Ecto neural progenitor cell (in vitro differentiated cells): Measurements from ENCODE around the gene HIF1AN.
A peak's percentile ranks its signal among the peaks of the same experiment; 100 is the strongest.

Experiments used
- DNase-seq: peaks from one replicate; pipeline ENCODE4 v3.0.0-alpha.2; 2018; ENCODE audit warnings: low spot score

Gene HIF1AN

DNA sequence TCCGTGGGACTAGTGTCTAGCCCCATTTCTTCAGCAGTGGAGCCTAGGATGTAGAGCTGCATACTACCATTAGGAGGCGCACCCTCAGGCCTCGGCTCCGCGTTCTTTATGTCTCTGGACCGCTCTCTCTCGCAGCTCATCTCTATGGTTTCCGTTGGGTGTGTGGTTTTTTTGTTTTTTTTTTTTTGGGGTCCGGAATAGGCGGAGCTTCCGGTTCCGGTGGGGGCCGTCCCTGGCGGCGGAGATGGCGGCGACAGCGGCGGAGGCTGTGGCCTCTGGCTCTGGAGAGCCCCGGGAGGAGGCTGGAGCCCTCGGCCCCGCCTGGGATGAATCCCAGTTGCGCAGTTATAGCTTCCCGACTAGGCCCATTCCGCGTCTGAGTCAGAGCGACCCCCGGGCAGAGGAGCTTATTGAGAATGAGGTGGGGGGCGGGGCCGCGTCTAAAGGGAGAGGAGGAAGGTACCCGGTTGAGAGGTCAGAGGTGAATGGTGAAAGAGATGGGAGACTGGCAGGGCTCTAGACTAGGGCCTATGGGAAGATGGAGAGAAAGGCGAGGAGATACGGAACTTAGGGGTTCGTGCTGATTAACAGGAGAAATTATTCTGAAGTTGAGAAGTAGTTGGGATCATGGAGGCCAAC, at the start of gene HIF1AN:
HIF1AN (plus strand) TSS at position 229 of the 639 bp plus-strand sequence; CDS start at position 245, 16 bp downstream.
- peak; percentile 86 for DNase-seq

DNA sequence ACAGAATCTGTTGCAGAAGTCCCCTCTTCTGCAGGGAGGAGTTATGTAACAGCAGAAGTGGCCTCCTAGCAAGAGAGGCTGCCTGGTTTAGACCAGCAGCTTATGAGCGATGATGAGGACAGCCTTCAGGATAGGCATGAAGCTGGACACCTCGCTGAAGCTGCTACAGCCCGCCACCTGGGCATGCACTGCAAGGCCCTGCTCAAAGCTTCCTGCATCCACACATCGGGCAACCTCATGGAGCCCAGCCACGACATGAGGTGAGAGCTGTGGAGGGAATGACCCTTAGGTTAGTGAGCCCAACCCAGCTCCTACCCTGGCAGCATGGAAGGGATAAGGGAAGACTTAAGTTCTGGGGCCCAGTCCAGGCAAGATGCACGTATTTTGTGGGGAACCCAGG, 48.2 kb upstream of the HIF1AN start:
- DNase-seq: no peak

DNA sequence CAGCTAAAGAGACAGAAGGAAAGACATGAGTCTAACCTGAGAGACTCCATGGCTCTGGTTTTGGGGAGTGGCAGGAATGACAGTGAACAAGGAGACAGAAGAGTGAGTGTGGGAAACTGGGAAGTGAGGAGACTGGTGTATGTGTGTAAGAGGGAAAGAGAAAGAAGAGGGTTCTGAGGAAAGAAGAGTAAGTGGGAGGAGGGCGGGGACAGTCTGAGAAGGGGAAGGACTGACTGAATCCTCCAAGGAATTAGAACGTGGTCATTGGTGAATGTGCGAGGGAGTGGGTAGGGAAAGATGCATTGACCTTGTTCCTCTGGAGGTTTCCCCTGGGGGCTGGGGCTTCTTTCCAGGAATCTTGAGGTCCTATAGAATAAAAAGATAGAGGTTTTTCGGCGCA, 46.3 kb upstream of the HIF1AN start:
- DNase-seq: no peak

DNA sequence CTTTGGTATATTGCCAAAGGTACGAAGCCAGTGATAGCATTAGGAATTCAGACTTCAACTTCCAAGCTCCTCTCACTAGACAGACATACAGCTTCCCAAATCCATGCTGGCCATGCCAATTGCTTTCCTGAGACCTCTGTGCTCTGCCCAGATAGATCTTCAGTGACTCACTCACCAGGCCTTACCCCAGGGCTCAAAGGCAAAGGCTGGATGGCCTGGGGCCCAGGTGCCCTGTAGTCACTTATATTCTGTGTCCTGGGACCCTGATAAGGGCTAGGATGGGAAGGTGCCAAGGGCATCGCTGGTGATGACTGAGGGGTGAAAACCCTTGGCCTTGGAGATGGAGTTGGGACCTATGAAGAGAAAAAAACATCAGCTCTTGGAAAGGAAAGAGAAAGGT, 45.2 kb upstream of the HIF1AN start:
- DNase-seq: no peak

DNA sequence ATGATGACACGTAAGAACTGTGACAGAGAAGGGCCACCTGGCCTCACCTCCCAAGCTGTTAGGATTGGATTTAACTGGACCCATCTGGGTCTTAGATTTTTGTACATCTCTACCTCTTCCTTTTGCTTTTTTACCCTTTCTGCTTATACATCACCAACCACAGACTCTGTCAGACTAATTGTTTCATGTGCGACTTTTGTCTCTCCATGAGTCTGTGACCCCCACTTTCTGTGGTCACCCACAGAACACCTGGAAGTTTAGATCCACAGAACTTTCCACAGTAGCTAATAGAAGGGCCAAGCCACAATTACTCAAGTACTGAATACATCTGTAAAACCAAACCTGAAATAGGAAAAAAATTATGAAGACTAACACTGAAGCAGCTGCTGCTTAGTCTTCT, 39.2 kb upstream of the HIF1AN start:
- no peak for DNase-seq

DNA sequence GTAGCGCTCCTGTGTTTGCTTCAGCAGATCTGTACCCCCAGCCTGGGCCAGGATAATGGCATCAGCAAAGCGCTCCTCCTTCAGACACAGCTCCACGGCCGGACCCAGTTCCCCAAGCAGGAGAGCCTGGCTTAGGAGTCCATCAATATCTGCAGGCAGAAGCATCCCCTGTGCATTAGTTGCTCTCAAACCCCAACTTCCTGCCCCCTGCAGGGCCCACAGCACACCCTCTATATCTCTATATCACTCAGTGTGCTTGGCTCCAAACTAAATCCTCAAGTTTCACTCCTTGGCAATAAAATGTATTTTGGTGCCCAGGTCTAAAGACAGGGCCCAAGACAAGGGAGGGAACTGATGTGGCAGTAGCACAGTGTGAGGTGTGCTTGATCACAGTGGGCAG, 37.7 kb upstream of the HIF1AN start:
- DNase-seq: no peak

DNA sequence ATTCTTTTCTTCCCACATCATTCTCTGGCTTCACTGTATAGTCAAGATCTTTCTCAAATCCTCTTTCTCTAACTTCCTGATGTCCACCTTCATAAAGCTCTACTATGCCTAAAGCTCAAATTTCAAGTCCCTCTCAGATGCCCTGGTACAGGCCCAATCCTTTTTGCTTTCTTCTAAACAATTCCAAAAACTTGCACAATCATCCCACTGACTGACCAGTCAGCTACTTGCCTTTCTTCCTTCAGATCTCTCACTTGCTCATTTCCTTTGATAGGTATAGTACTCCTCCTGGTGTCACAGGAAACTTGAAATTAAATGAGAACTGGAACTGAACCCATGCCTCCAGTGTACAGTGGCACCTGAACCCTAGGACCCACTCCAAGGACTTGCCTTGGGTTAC, 34.3 kb upstream of the HIF1AN start:
- no peak for DNase-seq

DNA sequence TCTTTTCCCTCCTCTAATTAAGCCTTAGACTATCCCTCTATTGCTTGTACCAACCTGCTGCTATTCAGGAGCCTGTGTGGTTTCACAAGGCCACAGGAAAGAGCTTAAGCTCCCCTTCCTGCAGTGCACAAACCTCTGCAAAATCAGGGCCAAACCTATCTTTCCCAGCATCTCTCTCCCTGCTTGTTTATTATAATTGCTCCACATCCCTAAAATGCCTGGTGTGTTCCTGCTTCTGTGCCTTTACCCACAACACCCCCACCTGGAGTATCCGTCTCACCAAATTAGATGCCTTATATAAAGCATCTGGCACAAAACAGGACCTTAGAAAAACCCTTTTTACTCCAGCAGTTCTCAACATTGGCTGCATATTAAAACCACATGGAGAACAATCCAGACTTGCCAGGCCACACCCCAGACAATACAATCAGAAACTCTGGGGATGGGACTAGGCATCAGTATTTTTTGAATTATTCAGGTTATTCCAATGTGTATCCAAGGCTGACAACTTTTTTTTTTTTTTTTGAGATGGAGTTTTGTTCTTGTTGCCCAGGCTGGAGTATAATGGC, 32.7 kb upstream of the HIF1AN start:
- no peak for DNase-seq

DNA sequence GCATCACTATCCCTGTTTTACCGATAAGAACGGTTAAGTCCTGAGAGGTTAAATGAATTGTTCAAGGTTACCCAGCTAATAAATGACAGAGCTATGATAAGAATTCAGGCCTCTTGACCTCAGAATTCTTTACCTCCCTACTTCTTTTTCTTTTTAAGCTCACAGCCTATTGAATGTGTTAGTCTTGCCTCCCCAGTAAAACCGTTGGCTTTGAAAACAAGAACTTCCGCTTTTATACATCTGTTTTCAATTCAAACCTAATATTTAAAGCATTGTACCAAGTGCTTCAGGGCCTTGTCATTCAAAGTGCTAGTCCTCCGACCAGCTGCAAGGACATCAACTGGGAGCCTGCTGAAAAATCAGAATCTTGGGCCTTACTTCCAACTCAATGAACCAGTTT, 31.6 kb upstream of the HIF1AN start:
- no peak for DNase-seq

DNA sequence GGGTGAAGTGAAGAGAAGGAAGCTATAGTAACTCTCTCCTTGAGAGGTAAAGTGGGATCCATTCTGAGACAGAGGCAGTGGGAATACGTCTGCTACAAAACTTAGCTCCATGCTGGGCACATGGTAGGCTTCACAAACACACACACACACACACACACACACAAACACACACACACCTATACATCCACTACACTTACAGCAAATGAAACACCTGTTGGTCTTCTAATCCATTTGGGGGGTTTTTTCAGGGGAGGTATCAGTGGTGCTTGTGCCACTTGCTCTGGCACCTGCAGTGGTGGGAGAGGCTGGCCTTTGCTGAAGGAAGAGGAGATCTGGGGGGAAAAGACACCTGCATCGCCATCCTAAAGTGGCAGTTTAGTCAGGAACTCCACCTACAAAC, 30.6 kb upstream of the HIF1AN start:
- no peak for DNase-seq

DNA sequence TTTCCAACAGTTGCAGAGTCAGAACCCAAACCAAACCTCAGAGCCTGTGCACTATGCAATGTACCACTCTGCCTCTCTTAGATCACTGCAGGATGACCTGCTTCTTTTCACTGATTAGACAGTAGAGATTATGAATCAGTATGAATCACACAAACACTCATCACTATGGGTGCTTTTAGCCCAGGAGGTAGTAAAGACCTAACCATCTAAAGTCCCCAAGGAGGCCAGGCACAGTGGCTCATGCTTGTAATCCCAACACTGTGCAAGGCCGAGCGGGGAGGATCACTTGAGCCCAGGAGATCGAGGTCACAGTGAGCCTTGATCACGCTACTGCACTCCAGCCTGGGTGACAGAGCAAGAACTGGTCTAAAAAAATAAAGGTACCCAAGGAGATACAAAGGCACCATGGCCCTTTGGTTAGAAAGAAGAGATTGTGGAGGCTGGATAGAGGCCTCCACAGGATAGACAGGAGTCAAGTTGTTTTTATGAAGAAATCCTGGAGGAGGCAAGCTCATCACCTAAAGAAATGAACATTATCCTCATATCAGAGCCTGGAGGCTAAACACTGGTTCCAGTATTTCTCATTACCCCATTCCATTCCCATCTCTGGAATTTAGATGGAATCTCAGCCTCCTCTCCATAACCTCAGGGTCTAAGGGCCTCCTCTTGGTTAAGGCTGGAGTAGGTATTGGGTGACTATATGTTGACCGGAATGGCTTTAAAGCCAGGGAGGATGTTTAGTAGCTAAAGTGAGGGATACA, 29.0 kb upstream of the HIF1AN start:
- no peak for DNase-seq

DNA sequence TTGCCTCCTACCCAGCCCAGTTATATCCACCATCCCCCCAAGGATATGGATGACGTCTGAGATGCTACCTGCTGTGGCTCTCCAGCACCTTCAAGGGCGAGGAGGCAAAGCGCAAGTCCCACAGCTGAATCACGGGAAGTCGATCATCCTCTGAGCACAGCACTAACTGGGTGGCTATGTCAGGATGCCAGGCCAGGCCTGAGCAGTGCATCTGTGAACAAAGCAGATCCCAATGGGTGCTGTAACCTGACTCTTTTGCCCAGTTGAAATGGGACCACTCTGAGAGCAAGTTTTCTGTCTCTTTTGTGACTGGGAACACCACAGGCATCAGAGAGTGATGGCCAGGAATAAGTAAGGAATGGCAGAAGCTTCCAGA, 28.4 kb upstream of the HIF1AN start:
- DNase-seq: no peak

DNA sequence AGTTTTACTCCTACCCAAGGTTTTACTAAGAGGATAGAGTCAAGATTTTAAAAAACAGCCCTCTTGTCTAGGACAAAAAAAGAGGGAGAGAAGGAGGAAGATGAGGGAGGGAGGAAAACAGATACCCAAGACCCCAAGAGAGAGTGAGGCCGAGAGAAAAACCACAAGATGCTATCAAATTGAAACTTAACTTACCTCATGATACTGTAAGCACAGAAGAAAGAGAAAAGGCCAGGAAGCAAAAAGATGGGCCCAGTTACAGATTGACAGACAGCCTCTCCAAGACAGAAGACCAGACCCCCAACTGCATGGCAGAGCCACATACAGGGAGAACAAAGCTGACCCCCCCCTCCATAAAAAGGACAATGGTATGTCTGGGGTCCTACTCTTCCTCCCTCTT, 27.5 kb upstream of the HIF1AN start:
- DNase-seq: no peak

DNA sequence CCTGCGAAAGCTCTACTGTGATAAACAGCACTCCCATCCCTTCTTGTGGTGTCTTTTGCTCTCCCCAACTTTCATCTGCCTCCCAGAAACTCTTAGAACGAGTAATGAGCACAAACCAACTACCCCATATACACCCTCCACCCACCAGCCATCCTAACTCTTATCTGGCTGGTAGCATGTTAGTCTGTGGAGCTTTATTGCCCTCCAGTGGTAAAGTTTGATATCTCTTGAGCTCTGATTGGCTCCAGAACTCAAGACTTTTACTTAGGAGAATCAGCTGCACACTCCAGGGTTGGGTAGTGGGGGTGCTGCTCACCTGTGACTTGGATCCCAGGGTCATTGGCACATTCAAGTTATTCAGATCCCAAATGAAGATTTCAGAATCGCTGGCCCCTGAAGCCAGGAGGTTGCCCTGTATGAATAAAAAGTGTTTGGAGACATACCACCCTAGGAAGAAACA, 27.0 kb upstream of the HIF1AN start:
- DNase-seq: no peak

DNA sequence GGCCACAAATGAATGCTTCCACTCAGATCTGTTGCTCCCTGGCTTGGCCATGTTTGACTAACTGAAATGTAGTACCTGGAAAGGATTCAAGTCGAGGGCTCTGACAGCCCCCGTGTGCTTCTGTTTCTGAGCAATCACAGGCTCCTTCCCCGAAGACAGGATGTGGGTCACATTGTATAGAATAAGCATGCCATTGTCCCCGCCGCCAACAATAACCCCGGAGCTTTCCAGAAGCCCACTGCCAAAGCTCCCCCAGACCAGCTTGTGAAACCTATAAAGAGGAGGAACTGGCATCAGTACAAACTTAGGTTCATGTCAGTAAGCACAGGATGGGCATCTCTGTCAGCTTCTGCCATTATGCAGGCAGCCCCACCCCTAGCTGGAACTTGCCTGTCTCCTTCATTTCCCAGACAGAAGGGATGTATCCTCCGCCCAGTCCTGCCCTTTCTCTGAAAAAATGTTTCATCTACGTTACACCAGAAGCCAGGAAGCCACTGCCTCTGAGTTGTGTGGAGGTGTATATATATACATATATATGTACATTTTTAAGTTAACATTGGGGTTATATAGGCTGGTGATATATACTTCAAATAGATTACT, 26.4 kb upstream of the HIF1AN start:
- no peak for DNase-seq

DNA sequence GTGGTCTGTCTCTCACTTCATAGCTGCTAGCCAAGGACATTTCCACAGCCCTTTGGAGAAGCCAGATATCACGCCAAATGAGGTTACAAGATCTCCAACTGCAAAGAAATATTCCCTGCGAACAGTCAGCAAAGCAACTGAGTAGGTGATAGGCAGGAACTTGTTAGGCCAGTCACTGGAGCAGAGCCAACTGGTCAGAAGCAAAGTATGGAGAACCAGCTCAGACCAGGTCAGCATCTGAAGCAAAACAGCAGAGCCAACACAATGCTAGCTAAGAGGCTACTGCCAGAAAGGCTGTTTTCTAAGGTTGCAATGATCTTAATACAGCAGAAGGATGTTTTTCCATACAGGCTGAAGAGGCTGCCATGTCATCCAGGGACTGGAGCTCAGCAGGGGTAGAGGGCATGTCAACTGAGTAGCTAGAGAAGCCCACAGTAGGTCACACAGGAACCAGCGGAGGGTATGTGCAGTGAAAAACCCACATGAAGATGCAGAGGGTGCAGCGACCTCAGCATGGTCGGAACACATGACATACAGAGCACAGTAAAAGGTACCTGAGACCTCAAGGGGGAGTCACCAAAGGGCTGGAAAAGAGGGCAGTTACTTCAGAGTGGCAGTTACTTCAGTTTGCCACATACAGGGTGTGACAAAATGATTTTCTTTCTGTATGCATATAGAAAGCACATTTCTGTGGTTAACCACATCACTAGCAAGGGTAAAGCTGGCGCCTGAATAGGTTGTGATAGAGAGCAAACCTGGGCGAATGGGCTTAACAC, 25.0 kb upstream of the HIF1AN start:
- DNase-seq: no peak

DNA sequence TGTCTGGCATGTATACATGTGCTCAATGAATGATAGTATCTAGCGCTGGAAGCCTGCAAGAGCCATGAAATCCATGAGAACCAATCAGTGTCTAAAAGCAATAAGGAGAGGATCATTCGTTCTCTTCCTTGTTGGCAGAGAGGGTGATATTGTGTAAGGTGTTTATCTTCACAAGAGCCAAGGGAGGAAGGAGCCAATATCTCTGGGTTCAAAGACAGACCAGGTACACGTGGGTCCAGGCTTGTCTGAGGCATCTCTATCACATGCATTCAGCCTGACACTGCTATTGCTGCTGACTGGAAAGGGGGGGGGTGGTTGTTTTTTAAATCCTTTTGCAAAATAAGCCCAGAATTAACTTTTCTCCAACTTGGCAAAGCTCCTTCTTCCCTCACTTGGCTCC, 20.1 kb upstream of the HIF1AN start:
- DNase-seq: no peak

DNA sequence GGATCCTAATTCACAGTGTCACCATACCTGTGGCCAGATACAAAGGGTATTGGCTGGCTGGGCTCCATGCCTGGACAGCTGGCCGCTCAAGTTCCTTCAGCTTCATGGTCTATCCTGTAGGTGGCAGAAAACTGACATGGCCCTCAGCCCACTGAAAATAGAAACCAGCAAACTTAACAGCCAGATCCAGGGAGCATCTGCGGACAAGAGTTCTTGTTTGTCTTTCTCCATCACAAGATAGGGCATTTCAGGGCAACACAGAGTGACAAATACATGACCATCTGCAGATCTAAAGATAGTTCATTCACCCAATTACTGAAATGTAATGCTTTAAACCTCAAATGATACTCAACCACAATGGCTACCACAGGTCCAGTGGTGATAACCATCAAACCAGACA, 18.9 kb upstream of the HIF1AN start:
- DNase-seq: no peak

DNA sequence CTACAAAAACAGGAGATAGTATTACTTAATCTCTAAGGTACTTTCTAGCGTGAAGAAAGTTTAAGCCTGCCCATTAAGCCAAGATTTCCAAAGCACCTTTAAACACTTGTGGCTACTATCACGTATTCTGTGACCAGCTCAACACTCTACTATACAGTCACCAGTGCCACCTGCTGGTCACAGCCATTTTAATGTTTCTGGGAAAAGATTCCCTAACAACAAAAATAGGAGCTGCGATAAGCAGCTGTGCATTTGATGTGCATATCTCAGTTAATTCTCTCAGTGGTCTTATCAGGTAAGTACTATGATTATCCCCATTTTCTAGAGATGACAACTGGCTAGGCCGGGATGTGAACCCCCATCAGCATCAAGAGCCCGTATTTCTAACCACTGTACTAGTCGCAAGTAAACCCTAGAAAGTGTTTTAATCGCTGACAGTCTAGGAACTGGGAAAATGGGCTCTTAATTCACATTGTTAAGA, 16.9 kb upstream of the HIF1AN start:
- DNase-seq: peak; percentile 68

DNA sequence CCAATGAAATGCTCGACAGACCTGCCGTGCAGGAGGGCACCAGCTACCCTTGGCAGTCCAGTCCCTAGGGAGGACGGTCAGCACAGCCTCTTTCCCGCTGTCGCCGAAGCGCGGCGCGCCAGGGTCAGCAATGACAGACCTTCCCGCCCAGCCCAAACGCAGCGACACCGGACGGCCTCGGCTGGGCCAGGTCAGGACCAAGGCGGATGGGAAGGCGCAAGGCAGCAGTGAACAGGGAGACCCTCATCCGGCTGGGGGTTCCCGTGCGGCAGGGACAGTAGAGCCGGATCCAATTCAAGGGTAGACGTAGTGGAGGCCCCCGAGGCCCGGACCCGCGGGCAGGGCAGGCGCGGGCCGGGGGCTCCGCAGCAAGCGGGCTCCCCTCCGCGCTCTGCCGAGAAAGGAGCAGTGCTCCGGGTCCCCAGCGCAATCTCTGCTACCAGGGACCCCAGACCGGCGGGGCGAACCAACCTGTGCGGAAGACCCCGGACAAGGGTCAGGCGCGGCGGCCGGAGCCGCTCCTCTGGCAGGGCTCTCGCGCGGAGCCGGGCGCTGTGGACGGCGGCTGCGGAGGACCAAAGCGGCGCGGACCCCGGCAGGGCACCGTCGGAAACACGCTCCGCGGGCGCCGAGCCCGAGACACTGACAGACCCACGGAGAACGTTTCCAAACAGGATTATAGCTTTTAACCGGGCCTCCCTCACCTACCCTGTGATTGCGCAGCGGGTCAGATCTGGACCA, 16.3 kb upstream of the HIF1AN start, which contains the start of gene SEC31B:
SEC31B (minus strand) TSS at position 551 of the 741 bp plus-strand sequence. CDS start 2,909 bp downstream, outside the sequence.
- DNase-seq: peak; percentile 82

DNA sequence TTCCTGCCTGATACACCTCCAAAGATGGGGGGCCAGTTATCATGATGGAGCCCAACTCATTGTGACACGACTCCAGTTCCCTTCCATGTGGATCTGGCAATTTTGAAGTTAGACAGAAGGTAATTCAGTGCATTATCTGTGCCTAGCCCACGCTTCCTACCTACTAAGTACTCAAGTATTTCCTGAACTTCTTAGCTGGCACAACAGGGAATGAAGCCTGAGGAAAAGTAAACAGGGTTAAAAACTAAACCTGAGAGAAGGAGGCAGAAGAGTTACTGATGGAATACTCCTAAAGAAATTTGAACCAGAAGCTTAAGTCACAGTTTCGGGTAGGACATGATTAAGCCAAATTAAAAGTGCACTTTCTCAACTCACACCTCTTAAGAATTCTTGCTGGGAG, 14.9 kb upstream of the HIF1AN start:
- DNase-seq: no peak
